RWPE2 (cell line): ENCODE measurements around the gene QSOX1.

Experiments used
- ATAC-seq: fragments of 200-7000 bp; cut with Tn5 transposase; 3 replicates; pipeline ENCODE4 v1.9.1; 2021; ENCODE audit warnings: low read depth
- DNase-seq: peaks from one replicate; pipeline ENCODE4 v3.0.0-alpha.2; 2020; ENCODE audit warnings: low spot score
- H3K27ac ChIP-seq: fragments of 450-650 bp; 2 replicates; pipeline ENCODE4 v1.5.1; 2017; ENCODE audit warnings: mild to moderate bottlenecking; ENCODE audit not compliant: poor library complexity, severe bottlenecking
- H3K27me3 ChIP-seq: fragments of 250-450 bp; sonication (Bioruptor Pico); 2 replicates; pipeline ENCODE4 v1.5.1; 2021; ENCODE audit warnings: mild to moderate bottlenecking, moderate library complexity; ENCODE audit not compliant: insufficient read depth, poor library complexity, severe bottlenecking
- H3K36me3 ChIP-seq: fragments of 250-450 bp; sonication (Bioruptor Pico); 2 replicates; pipeline ENCODE4 v1.5.1; 2020; ENCODE audit warnings: low read depth, mild to moderate bottlenecking, moderate library complexity
- H3K4me1 ChIP-seq: fragments of 250-450 bp; sonication (Bioruptor Pico); 2 replicates; pipeline ENCODE4 v1.5.1; 2021; ENCODE audit warnings: mild to moderate bottlenecking, moderate library complexity; ENCODE audit not compliant: insufficient read depth, poor library complexity, severe bottlenecking
- H3K4me3 ChIP-seq: fragments of 250-450 bp; sonication (Bioruptor Pico); 2 replicates; pipeline ENCODE4 v1.5.1; 2021; ENCODE audit warnings: mild to moderate bottlenecking, moderate library complexity; ENCODE audit not compliant: severe bottlenecking
- H3K9me3 ChIP-seq: fragments of 250-450 bp; sonication (Bioruptor Pico); 2 replicates; pipeline ENCODE4 v1.5.1; 2021; ENCODE audit warnings: mild to moderate bottlenecking, moderate library complexity; ENCODE audit not compliant: severe bottlenecking
- TF ChIP-seq, protein P1 (sequence below): fragments of 450-650 bp; IDR thresholded peaks from one replicate; pipeline ENCODE4 v1.5.1; 2017; ENCODE audit warnings: mild to moderate bottlenecking, moderate library complexity; ENCODE audit not compliant: poor library complexity, severe bottlenecking

QSOX1 gene

DNA sequence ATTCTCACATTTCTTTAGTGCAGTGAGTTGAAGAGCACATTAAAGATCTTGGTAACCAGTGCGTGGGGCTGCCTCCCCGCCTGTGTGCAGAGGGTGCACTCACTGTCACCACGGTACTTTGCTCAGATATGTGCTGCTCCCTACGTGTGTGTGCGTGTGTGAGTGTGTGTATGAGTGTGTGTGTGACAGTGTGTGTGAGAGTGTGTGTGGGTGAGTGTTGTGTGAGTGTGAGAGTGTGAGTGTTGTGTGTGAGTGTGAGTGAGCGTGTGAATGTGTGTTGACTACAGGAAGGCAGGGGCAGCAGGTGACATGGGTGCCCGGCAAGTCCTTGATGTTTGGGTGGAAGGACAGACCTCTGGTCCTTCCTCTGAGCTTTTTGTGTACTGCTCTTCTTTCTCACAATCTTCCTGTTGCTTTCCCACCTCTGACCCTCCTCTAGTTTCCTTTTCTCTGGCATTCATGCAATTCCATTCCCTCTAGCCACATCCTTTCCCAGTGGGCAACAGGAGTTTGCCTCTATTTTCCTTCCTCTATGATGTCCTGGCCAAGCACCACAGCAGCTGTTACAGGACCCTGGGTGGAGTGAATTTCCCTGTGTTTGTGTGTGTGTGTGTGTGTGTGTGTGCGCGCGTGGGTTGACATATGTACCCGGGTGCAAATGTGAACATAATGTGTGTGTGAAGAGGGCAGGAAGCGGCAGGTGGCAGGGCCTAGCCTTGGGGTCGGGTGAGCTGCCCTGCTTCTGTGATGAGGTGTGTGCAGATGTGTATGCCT is 95.2 kb downstream of the QSOX1 start:
- no peak for DNase-seq
- Histone ChIP-seq H3K27ac (no peak overlapping the region), H3K4me1 (no peaks in the 10 kb centered on the region), H3K4me3 (no peak overlapping the region), H3K36me3 (no peaks in the 10 kb centered on the region), H3K27me3 (no peaks in the 10 kb centered on the region), H3K9me3 (no peaks in the 10 kb centered on the region)
- ATAC-seq, result no peak
- TF ChIP-seq, protein P1, sequence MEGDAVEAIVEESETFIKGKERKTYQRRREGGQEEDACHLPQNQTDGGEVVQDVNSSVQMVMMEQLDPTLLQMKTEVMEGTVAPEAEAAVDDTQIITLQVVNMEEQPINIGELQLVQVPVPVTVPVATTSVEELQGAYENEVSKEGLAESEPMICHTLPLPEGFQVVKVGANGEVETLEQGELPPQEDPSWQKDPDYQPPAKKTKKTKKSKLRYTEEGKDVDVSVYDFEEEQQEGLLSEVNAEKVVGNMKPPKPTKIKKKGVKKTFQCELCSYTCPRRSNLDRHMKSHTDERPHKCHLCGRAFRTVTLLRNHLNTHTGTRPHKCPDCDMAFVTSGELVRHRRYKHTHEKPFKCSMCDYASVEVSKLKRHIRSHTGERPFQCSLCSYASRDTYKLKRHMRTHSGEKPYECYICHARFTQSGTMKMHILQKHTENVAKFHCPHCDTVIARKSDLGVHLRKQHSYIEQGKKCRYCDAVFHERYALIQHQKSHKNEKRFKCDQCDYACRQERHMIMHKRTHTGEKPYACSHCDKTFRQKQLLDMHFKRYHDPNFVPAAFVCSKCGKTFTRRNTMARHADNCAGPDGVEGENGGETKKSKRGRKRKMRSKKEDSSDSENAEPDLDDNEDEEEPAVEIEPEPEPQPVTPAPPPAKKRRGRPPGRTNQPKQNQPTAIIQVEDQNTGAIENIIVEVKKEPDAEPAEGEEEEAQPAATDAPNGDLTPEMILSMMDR, result no peak

DNA sequence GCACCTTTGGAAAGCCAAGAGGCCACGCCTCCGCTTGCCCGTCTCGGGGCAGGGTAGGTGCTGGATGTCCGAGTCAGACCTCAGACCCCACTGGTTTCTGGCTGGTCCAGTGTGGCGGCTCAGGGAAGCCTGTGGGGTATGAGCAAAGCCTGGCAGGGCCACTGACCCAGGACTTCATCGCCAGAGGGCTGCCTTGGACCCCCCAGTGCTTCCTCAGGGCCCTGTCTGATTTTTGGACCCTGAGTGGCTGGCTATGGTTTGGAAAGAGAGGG is 95.8 kb downstream of the QSOX1 start:
- peak; percentile 52 for DNase-seq
- Histone ChIP-seq H3K4me3 (no peak overlapping the region), H3K4me1 (no peaks in the 10 kb centered on the region), H3K27ac (no peak overlapping the region), H3K9me3 (no peaks in the 10 kb centered on the region), H3K36me3 (no peaks in the 10 kb centered on the region), H3K27me3 (no peaks in the 10 kb centered on the region)
- ATAC-seq, result no peak
- TF ChIP-seq, protein P1, result no peak

DNA sequence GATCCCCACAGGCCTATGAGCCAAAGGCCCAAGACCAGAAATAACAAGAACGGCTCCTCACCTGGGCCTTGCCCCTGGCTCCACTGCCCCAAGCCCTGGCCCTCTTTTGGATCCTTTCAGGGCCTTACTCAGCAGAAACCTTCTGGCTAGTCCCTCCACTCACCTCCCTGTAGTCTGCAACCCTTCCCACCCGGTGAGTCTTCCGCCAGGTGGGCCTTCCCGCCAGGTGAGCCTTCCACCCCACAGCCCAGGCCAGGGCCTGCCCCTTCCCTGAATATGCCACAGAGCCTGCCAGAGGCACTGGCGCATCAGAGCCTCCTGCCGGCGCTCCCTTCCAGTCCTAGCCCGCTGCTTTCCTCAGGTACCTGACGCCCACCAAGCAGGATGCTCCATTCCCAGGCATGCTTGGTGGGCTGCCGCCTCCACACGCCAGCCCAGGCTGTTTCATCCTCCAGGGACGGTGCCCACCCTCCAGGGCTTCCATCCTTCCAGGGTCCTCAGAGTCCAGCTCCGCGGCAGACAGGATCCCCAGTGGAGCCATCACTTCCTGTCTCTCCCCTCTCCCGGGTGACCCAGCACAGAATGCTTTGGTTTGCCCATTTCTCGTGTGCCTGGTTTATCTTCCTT is 96.3 kb downstream of the QSOX1 start:
- H3K9me3 ChIP-seq, result no peaks in the 10 kb centered on the region
- TF ChIP-seq, protein P1, result no peak
- ATAC-seq (no peak), DNase-seq (no peak)
- H3K27me3 ChIP-seq, result no peaks in the 10 kb centered on the region
- H3K4me3 ChIP-seq, result no peak overlapping the region
- H3K4me1 ChIP-seq, result no peaks in the 10 kb centered on the region
- H3K36me3 ChIP-seq, result no peaks in the 10 kb centered on the region
- no peak overlapping the region for H3K27ac ChIP-seq

DNA sequence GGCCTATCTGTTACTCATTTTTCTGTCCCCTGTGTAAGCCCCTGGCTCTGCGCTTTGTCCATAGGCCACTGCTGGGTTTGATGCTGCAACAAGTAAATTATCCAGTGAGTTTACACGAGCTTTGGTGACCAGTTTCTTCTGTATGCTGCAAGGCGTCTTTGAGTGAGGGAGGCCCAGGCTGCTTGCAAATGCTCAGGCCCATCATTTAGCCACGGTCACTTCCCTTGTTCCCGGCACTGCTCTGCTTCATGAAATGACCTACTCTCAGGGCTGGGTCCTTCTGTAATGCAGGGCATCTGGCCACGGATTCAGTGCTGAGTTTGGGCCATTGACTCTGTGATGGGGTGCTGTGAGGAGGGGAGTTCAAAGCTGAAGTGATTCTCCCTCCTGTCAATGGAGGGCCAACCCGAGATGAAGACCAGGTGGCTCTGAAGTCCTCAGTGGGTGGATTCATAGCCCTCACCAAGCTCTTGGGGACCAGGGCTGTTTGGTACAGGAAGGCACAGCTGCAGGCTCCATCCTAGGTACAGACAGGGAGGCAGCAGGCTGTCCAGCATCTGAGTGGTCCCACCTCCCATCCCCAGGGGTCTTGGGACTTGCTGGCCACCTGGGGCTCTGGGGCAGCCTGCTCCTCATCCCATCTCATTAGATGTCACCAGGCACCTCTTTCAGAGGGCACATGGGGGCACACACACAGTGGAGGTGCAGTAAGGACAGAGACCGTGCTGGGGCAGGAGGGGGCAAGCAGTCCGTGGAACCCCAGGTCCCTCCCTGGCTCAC is 97.0 kb downstream of the QSOX1 start:
- no peak for ATAC-seq
- no peak overlapping the region for H3K27ac ChIP-seq
- H3K4me1 ChIP-seq, result no peaks in the 10 kb centered on the region
- no peaks in the 10 kb centered on the region for H3K9me3 ChIP-seq
- DNase-seq, result no peak
- H3K27me3 ChIP-seq, result no peaks in the 10 kb centered on the region
- TF ChIP-seq, protein P1, result no peak
- H3K4me3 ChIP-seq, result no peak overlapping the region
- no peaks in the 10 kb centered on the region for H3K36me3 ChIP-seq
